Measurements from ENCODE around the gene RAD9A. TPM values are rescaled to one million over a fixed set of nuclear protein-coding genes. Genes with fewer than 3 reads are reported as not detected.

Gene RAD9A
- total and polyA plus RNA-seq, 9 of the 15 experiments (the other 6 are each of a cell fraction or from before 2014, with no cell fraction given): 1.4 to 41.2 (median 16.1) TPM

DNA sequence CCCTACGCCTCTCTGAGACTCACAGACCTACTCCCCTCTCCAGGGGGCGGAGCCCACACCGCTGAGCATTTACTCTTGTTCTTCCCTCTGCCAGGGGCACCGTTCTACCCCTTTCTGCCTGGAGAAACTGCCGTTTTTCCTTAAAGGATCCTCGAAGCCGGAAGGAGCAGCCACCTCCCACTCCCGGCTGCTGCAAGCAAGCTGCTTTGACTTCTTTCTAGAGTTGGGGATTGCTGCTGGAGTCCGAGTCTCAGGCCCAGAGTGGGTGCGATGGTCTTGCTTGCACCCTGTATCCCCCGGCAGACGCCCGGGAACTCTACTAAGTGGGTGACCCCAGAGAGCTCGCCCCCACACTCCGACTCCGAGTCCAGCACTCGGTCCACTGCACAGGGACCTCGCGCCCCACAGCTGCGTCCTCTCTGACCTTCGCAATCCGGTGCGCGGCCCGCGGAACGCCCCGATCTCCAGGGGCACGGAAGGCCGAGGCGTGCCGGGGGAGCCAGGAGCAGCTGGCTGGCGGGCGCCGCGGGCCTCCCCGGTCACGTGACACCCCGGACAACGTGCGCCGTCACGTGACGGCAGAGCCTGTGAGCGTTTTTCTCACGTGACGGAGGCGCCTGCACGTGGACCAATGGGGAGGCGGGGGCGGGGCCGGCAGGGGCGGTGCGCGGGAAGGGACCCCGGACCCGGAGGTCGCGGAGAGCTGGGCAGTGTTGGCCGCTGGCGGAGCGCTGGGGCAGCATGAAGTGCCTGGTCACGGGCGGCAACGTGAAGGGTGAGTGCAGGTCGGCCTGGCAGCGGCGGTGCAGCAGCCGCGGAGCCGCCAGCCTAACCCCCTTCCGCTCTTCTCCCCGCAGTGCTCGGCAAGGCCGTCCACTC lies at the start of gene RAD9A (continued):
- no peak for TF ChIP-seq ZNF586 (CRISPR knock-in tag; conservative IDR thresholded peaks at IDR 0.05)
- 0 out of 2 replicates have a peak, but pooled peaks have one; percentile 1 for TF ChIP-seq SMC3 (conservative IDR thresholded peaks at IDR 0.05; ENCODE audit: insufficient read depth, low read depth, low read length)
- peak; percentile 90 for TF ChIP-seq SIN3B (IDR thresholded peaks at IDR 0.05; ENCODE audit: low read depth)
- no peak for TF ChIP-seq TRIM28 (IDR thresholded peaks at IDR 0.05)
- TF ChIP-seq, protein P1, sequence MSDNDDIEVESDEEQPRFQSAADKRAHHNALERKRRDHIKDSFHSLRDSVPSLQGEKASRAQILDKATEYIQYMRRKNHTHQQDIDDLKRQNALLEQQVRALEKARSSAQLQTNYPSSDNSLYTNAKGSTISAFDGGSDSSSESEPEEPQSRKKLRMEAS (CRISPR knock-in tag; IDR thresholded peaks at IDR 0.05): peak; percentile 99
- no peak for TF ChIP-seq ZNF695 (CRISPR knock-in tag; IDR thresholded peaks at IDR 0.05)
- TF ChIP-seq COPS2 (conservative IDR thresholded peaks at IDR 0.05): no peak
- no peak; the same call in 1 of the 2 replicates for TF ChIP-seq CHD2 (IDR thresholded peaks at IDR 0.05; ENCODE audit: low read depth, low read length)
- no peak for TF ChIP-seq RFX1 (IDR thresholded peaks at IDR 0.05)
- TF ChIP-seq HDAC2 (IDR thresholded peaks at IDR 0.05): 0 out of 2 replicates have a peak, but pooled peaks have one; percentile 65
- TF ChIP-seq POLR2H (tag; IDR thresholded peaks at IDR 0.05; ENCODE audit: low read depth): no peak
- TF ChIP-seq ZNF143 (CRISPR knock-in tag; IDR thresholded peaks at IDR 0.05): no peak
- no peak for TF ChIP-seq ARID2 (IDR thresholded peaks at IDR 0.05)
- peak; percentile 79 for TF ChIP-seq RBFOX2 (IDR thresholded peaks at IDR 0.05; ENCODE audit: low read depth, low read length)
- TF ChIP-seq ZNF551 (CRISPR knock-in tag; IDR thresholded peaks at IDR 0.05): no peak
- peak; percentile 31 for TF ChIP-seq HNRNPLL (IDR thresholded peaks at IDR 0.05; ENCODE audit: low read depth, low read length, poor library complexity, severe bottlenecking)
- no peak for TF ChIP-seq RFX7 (CRISPR knock-in tag; IDR thresholded peaks at IDR 0.05)
- TF ChIP-seq, protein P2, sequence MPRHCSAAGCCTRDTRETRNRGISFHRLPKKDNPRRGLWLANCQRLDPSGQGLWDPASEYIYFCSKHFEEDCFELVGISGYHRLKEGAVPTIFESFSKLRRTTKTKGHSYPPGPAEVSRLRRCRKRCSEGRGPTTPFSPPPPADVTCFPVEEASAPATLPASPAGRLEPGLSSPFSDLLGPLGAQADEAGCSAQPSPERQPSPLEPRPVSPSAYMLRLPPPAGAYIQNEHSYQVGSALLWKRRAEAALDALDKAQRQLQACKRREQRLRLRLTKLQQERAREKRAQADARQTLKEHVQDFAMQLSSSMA (CRISPR knock-in tag; IDR thresholded peaks at IDR 0.05): no peak
- TF ChIP-seq ILK (tag; IDR thresholded peaks at IDR 0.05; ENCODE audit: borderline replicate concordance, low read depth): no peak
- TF ChIP-seq, protein P3, sequence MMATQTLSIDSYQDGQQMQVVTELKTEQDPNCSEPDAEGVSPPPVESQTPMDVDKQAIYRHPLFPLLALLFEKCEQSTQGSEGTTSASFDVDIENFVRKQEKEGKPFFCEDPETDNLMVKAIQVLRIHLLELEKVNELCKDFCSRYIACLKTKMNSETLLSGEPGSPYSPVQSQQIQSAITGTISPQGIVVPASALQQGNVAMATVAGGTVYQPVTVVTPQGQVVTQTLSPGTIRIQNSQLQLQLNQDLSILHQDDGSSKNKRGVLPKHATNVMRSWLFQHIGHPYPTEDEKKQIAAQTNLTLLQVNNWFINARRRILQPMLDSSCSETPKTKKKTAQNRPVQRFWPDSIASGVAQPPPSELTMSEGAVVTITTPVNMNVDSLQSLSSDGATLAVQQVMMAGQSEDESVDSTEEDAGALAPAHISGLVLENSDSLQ (IDR thresholded peaks at IDR 0.05): no peak
- TF ChIP-seq POLR2G (IDR thresholded peaks at IDR 0.05; ENCODE audit: low read depth, low read length): peak; percentile 83
- peak; percentile 68 for TF ChIP-seq FUS (optimal IDR thresholded peaks at IDR 0.05; ENCODE audit: low read depth, low read length)
- 0 out of 2 replicates have a peak, but pooled peaks have one; percentile 18 for TF ChIP-seq ZNF766 (CRISPR knock-in tag; conservative IDR thresholded peaks at IDR 0.05)
- TF ChIP-seq ZNF764 (CRISPR knock-in tag; IDR thresholded peaks at IDR 0.05; ENCODE audit: low read depth): no peak
